Mucosa of stomach (tissue), 1 donor: Measurements from ENCODE around the gene EYS.

Experiments
- H3K27me3 ChIP-seq: one replicate; pipeline ENCODE4 v1.7.0; 2013; ENCODE audit warnings: mild to moderate bottlenecking, low read length; ENCODE audit not compliant: control insufficient read depth, insufficient read depth
- H3K36me3 ChIP-seq: one replicate; pipeline ENCODE4 v1.7.0; 2013; ENCODE audit warnings: low read length; ENCODE audit not compliant: control insufficient read depth, insufficient read depth
- H3K4me1 ChIP-seq: one replicate; pipeline ENCODE4 v1.7.0; 2013; ENCODE audit warnings: mild to moderate bottlenecking, low read length; ENCODE audit not compliant: control insufficient read depth, insufficient read depth
- H3K4me3 ChIP-seq: one replicate; pipeline ENCODE4 v1.7.0; 2013; ENCODE audit warnings: low read length
- H3K9ac ChIP-seq: one replicate; pipeline ENCODE4 v1.7.0; 2013; ENCODE audit warnings: mild to moderate bottlenecking, low read length, moderate library complexity
- H3K9me3 ChIP-seq: one replicate; pipeline ENCODE4 v1.7.0; 2013; ENCODE audit warnings: mild to moderate bottlenecking, low read length, moderate library complexity; ENCODE audit not compliant: control insufficient read depth
- donor health status: Pancreatic carcinoma.

The EYS gene

GRCh38 chr6:63930848-63931247 lies 1776.2 kb downstream of the EYS start:
- Histone ChIP-seq H3K4me3 (no peak overlapping the region), H3K27me3 (no peaks in the 10 kb centered on the region), H3K9ac (no peak overlapping the region), H3K9me3 (no peaks in the 10 kb centered on the region), H3K36me3 (no peaks in the 10 kb centered on the region), H3K4me1 (no peaks in the 10 kb centered on the region)

- no peaks in the 10 kb centered on the region for H3K4me1 ChIP-seq
- no peak overlapping the region for H3K4me3 ChIP-seq
- H3K27me3 ChIP-seq: no peaks in the 10 kb centered on the region
- no peaks in the 10 kb centered on the region for H3K9me3 ChIP-seq
- no peak overlapping the region for H3K9ac ChIP-seq
- H3K36me3 ChIP-seq: no peaks in the 10 kb centered on the region
These were observed 1777.9 kb downstream of the EYS start for GRCh38 chr6:63929111-63929510.

- Histone ChIP-seq H3K27me3 (no peaks in the 10 kb centered on the region), H3K9ac (no peak overlapping the region), H3K9me3 (no peaks in the 10 kb centered on the region), H3K4me3 (no peak overlapping the region), H3K36me3 (no peaks in the 10 kb centered on the region), H3K4me1 (no peaks in the 10 kb centered on the region)
These were observed 1778.4 kb downstream of the EYS start for GRCh38 chr6:63928613-63929012.

- Histone ChIP-seq H3K4me3 (no peak overlapping the region), H3K27me3 (no peaks in the 10 kb centered on the region), H3K4me1 (no peaks in the 10 kb centered on the region), H3K36me3 (no peaks in the 10 kb centered on the region), H3K9ac (no peak overlapping the region), H3K9me3 (no peaks in the 10 kb centered on the region)
These were observed 1779.8 kb downstream of the EYS start for GRCh38 chr6:63926950-63927927.

GRCh38 chr6:63926258-63926780 lies 1780.7 kb downstream of the EYS start:
- no peaks in the 10 kb centered on the region for H3K36me3 ChIP-seq
- no peaks in the 10 kb centered on the region for H3K27me3 ChIP-seq
- H3K4me1 ChIP-seq: no peaks in the 10 kb centered on the region
- no peak overlapping the region for H3K4me3 ChIP-seq
- H3K9ac ChIP-seq: no peak overlapping the region
- no peaks in the 10 kb centered on the region for H3K9me3 ChIP-seq

- no peaks in the 10 kb centered on the region for H3K36me3 ChIP-seq
- H3K4me3 ChIP-seq: no peak overlapping the region
- no peak overlapping the region for H3K9ac ChIP-seq
- no peaks in the 10 kb centered on the region for H3K27me3 ChIP-seq
- no peaks in the 10 kb centered on the region for H3K9me3 ChIP-seq
- no peaks in the 10 kb centered on the region for H3K4me1 ChIP-seq
These were observed 1783.8 kb downstream of the EYS start for GRCh38 chr6:63923139-63923739.

- H3K9ac ChIP-seq: no peak overlapping the region
- no peaks in the 10 kb centered on the region for H3K4me1 ChIP-seq
- no peak overlapping the region for H3K4me3 ChIP-seq
- H3K27me3 ChIP-seq: no peaks in the 10 kb centered on the region
- H3K9me3 ChIP-seq: no peaks in the 10 kb centered on the region
- H3K36me3 ChIP-seq: no peaks in the 10 kb centered on the region
These were observed 1787.4 kb downstream of the EYS start for GRCh38 chr6:63919556-63920110.

- Histone ChIP-seq H3K9ac (no peak overlapping the region), H3K4me1 (no peaks in the 10 kb centered on the region), H3K4me3 (no peak overlapping the region), H3K9me3 (no peaks in the 10 kb centered on the region), H3K27me3 (no peaks in the 10 kb centered on the region), H3K36me3 (no peaks in the 10 kb centered on the region)
These were observed 1794.1 kb downstream of the EYS start for GRCh38 chr6:63912887-63913286.

- Histone ChIP-seq H3K27me3 (no peaks in the 10 kb centered on the region), H3K4me1 (no peaks in the 10 kb centered on the region), H3K9ac (no peak overlapping the region), H3K9me3 (no peaks in the 10 kb centered on the region), H3K4me3 (no peak overlapping the region), H3K36me3 (no peaks in the 10 kb centered on the region)
These were observed 1796.0 kb downstream of the EYS start for GRCh38 chr6:63910863-63911551.

- H3K9ac ChIP-seq: no peak overlapping the region
- no peaks in the 10 kb centered on the region for H3K9me3 ChIP-seq
- H3K36me3 ChIP-seq: no peaks in the 10 kb centered on the region
- no peaks in the 10 kb centered on the region for H3K27me3 ChIP-seq
- H3K4me3 ChIP-seq: no peak overlapping the region
- no peaks in the 10 kb centered on the region for H3K4me1 ChIP-seq
These were observed 1802.3 kb downstream of the EYS start for GRCh38 chr6:63904650-63905248.

GRCh38 chr6:63899550-63899949 lies 1807.5 kb downstream of the EYS start:
- Histone ChIP-seq H3K4me3 (no peak overlapping the region), H3K9me3 (no peaks in the 10 kb centered on the region), H3K36me3 (no peaks in the 10 kb centered on the region), H3K27me3 (no peaks in the 10 kb centered on the region), H3K4me1 (no peaks in the 10 kb centered on the region), H3K9ac (no peak overlapping the region)
